KMS-11 (cell line): ENCODE measurements around the gene AKT1S1.

Experiments
- H2AFZ ChIP-seq: fragments of 200-600 bp; sonication (generic); 2 replicates; pipeline ENCODE4 v1.6.1; 2016; ENCODE audit warnings: antibody characterized with exemption, mixed run types, low read depth
- H3K27ac ChIP-seq: fragments of 200-600 bp; sonication (generic); 2 replicates; pipeline ENCODE4 v1.6.1; 2016; ENCODE audit warnings: mild to moderate bottlenecking, mixed run types
- H3K27me3 ChIP-seq: fragments of 200-600 bp; sonication (generic); 2 replicates; pipeline ENCODE4 v1.6.1; 2017; ENCODE audit warnings: mild to moderate bottlenecking, low read depth, mixed run types, moderate library complexity; ENCODE audit not compliant: insufficient read depth
- H3K36me3 ChIP-seq: fragments of 200-600 bp; sonication (generic); 2 replicates; pipeline ENCODE4 v1.6.1; 2017; ENCODE audit warnings: mild to moderate bottlenecking, mixed run types; ENCODE audit not compliant: insufficient read depth
- H3K4me1 ChIP-seq: fragments of 200-600 bp; sonication (generic); 2 replicates; pipeline ENCODE4 v1.6.1; 2016; ENCODE audit warnings: mild to moderate bottlenecking, low read depth, mixed run types; ENCODE audit not compliant: poor library complexity, severe bottlenecking
- H3K4me2 ChIP-seq: fragments of 200-600 bp; sonication (generic); 2 replicates; pipeline ENCODE4 v1.7.0; 2016; ENCODE audit warnings: mild to moderate bottlenecking, mixed run types
- H3K4me3 ChIP-seq: fragments of 200-600 bp; sonication (generic); IDR thresholded peaks from 2 replicates; pipeline ENCODE4 v1.6.1; 2017; ENCODE audit warnings: low read depth, low read length, mixed read lengths; ENCODE audit not compliant: insufficient read depth
- H3K79me2 ChIP-seq: fragments of 200-600 bp; sonication (generic); 2 replicates; pipeline ENCODE4 v1.6.1; 2016; ENCODE audit warnings: low read depth, mixed run types; ENCODE audit not compliant: insufficient read depth
- H3K9ac ChIP-seq: fragments of 200-600 bp; sonication (generic); 2 replicates; pipeline ENCODE4 v1.6.1; 2016; ENCODE audit warnings: mild to moderate bottlenecking, mixed run types
- H4K20me1 ChIP-seq: fragments of 200-600 bp; sonication (generic); 2 replicates; pipeline ENCODE4 v1.6.1; 2016; ENCODE audit warnings: mild to moderate bottlenecking, mixed run types; ENCODE audit not compliant: insufficient read depth
- CTCF ChIP-seq: fragments of 200-600 bp; sonication (generic); conservative IDR thresholded peaks from 2 replicates; pipeline ENCODE4 v1.6.1; 2017; ENCODE audit warnings: low read depth, mild to moderate bottlenecking, antibody characterized with exemption, low read length, moderate library complexity, mixed read lengths

The AKT1S1 gene

GRCh38 chr19:49831592-49831991 lies 45.6 kb downstream of the AKT1S1 start:
- no peaks in the 10 kb centered on the region; the same call in 1 of the 2 replicates for H3K36me3 ChIP-seq
- no peaks in the 10 kb centered on the region; the same call in 1 of the 2 replicates for H3K79me2 ChIP-seq
- no peaks in the 10 kb centered on the region for H3K4me1 ChIP-seq

GRCh38 chr19:49830766-49831165 lies 46.4 kb downstream of the AKT1S1 start:
- no peaks in the 10 kb centered on the region for H3K4me1 ChIP-seq
- H3K9ac ChIP-seq, result no peak overlapping the region
- no peak for TF ChIP-seq CTCF
- H3K27me3 ChIP-seq, result no peaks in the 10 kb centered on the region
- no peaks in the 10 kb centered on the region; the same call in 1 of the 2 replicates for H3K36me3 ChIP-seq
- no peaks in the 10 kb centered on the region for H4K20me1 ChIP-seq
- H3K27ac ChIP-seq, result no peak overlapping the region
- no peak overlapping the region for H3K4me2 ChIP-seq
- no peak overlapping the region for H2AFZ ChIP-seq
- H3K4me3 ChIP-seq, result no peak overlapping the region
- peaks cover 8% of the 10 kb centered on the region; the same call in 1 of the 2 replicates for H3K79me2 ChIP-seq

More at GRCh38 chr19:49831592-49831991, 45.6 kb downstream of the AKT1S1 start:
- no peak for TF ChIP-seq CTCF
- no peaks in the 10 kb centered on the region for H3K27me3 ChIP-seq
- no peaks in the 10 kb centered on the region for H4K20me1 ChIP-seq
- H3K4me3 ChIP-seq, result no peak overlapping the region
- no peak overlapping the region for H2AFZ ChIP-seq
- H3K4me2 ChIP-seq, result no peak overlapping the region
- no peak overlapping the region for H3K9ac ChIP-seq
- no peak overlapping the region for H3K27ac ChIP-seq

- H3K9ac ChIP-seq, result no peak overlapping the region
- H3K27me3 ChIP-seq, result no peaks in the 10 kb centered on the region
- no peak overlapping the region for H2AFZ ChIP-seq
- no peaks in the 10 kb centered on the region; the same call in 1 of the 2 replicates for H3K36me3 ChIP-seq
- H3K27ac ChIP-seq, result no peak overlapping the region
- no peak overlapping the region for H3K4me3 ChIP-seq
- no peak for TF ChIP-seq CTCF
- H4K20me1 ChIP-seq, result no peaks in the 10 kb centered on the region
- H3K79me2 ChIP-seq, result peaks cover 15% of the 10 kb centered on the region; the same call in 1 of the 2 replicates
- peaks cover 6% of the 10 kb centered on the region for H3K4me1 ChIP-seq
- no peak overlapping the region for H3K4me2 ChIP-seq
These were observed 47.4 kb downstream of the AKT1S1 start for GRCh38 chr19:49829721-49830120.

- Histone ChIP-seq H3K27ac (no peak overlapping the region), H3K36me3 (no peaks in the 10 kb centered on the region), H3K4me2 (no peak overlapping the region), H2AFZ (no peak overlapping the region), H4K20me1 (no peaks in the 10 kb centered on the region), H3K4me3 (no peak overlapping the region), H3K79me2 (peaks cover 15% of the 10 kb centered on the region; the same call in 1 of the 2 replicates), H3K27me3 (no peaks in the 10 kb centered on the region), H3K4me1 (peaks cover 6% of the 10 kb centered on the region), H3K9ac (no peak overlapping the region)
- TF ChIP-seq CTCF, result no peak
These were observed 48.0 kb downstream of the AKT1S1 start for GRCh38 chr19:49829200-49829599.
